Neural cell (in vitro differentiated cells): ENCODE results near the gene SLC39A7. TPM values are rescaled to one million over a fixed set of nuclear protein-coding genes. Genes with fewer than 3 reads are reported as not detected.

ENCODE experiments used
- H2AFZ ChIP-seq: fragments of 200-600, 300-800 bp; sonication (generic), shearing (Covaris generic); 2 replicates; pipeline ENCODE4 v1.6.0; 2014; ENCODE audit warnings: low read depth, mild to moderate bottlenecking, antibody characterized with exemption, low read length, moderate library complexity
- H3F3A ChIP-seq: fragments of 200-600 bp; shearing (Covaris generic); 2 replicates; pipeline ENCODE4 v1.6.1; 2016; ENCODE audit warnings: mild to moderate bottlenecking, moderate library complexity, mixed read lengths, antibody characterized with exemption, low read length; ENCODE audit not compliant: insufficient read depth, poor library complexity, severe bottlenecking
- H3K27ac ChIP-seq: fragments of 200-600, 300-800 bp; sonication (generic), shearing (Covaris generic); 2 replicates; pipeline ENCODE4 v1.5.1; 2014; ENCODE audit warnings: mild to moderate bottlenecking, low read length, moderate library complexity
- H3K27me3 ChIP-seq: fragments of 300-800, 200-600 bp; sonication (generic), shearing (Covaris generic); 2 replicates; pipeline ENCODE4 v1.6.0; 2014; ENCODE audit warnings: mild to moderate bottlenecking, low read depth, low read length, moderate library complexity; ENCODE audit not compliant: insufficient read depth
- H3K36me3 ChIP-seq: fragments of 300-800, 200-600 bp; sonication (generic), shearing (Covaris generic); 2 replicates; pipeline ENCODE4 v1.5.1; 2014; ENCODE audit warnings: mild to moderate bottlenecking, antibody characterized with exemption, low read length, moderate library complexity; ENCODE audit not compliant: insufficient read depth
- H3K4me2 ChIP-seq: fragments of 300-800, 200-600 bp; sonication (generic), shearing (Covaris generic); 2 replicates; pipeline ENCODE4 v1.6.0; 2014; ENCODE audit warnings: mild to moderate bottlenecking, low read length
- H3K4me3 ChIP-seq: fragments of 300-800, 200-600 bp; sonication (generic), shearing (Covaris generic); 2 replicates; pipeline ENCODE4 v1.5.1; 2014; ENCODE audit warnings: mild to moderate bottlenecking, low read length, moderate library complexity
- H3K79me2 ChIP-seq: fragments of 200-600 bp; shearing (Covaris generic); replicated peaks from 2 replicates; pipeline ENCODE4 v1.6.0; 2014; ENCODE audit warnings: mild to moderate bottlenecking, low read length, moderate library complexity; ENCODE audit not compliant: insufficient read depth
- H3K9ac ChIP-seq: fragments of 300-800, 200-600 bp; sonication (generic), shearing (Covaris generic); 2 replicates; pipeline ENCODE4 v1.6.1; 2016; ENCODE audit warnings: mild to moderate bottlenecking, low read length, mixed read lengths
- H3K9me2 ChIP-seq: fragments of 200-600 bp; shearing (Covaris generic); 2 replicates; pipeline ENCODE4 v1.6.1; 2016; ENCODE audit warnings: mild to moderate bottlenecking, low read length, mixed read lengths; ENCODE audit not compliant: insufficient read depth
- H3K9me3 ChIP-seq: fragments of 200-600, 300-800 bp; sonication (generic), shearing (Covaris generic); 2 replicates; pipeline ENCODE4 v1.6.1; 2016; ENCODE audit warnings: mild to moderate bottlenecking, mixed run types, low read length, moderate library complexity, mixed read lengths
- H4K20me1 ChIP-seq: fragments of 200-600 bp; shearing (Covaris generic); 2 replicates; pipeline ENCODE4 v1.6.1; 2016; ENCODE audit warnings: mild to moderate bottlenecking, mixed run types; ENCODE audit not compliant: insufficient read depth
- CTCF ChIP-seq: fragments of 450-650 bp; IDR thresholded peaks from 2 replicates; pipeline ENCODE4 v1.5.1; 2014; ENCODE audit warnings: antibody characterized with exemption, mild to moderate bottlenecking, moderate library complexity; ENCODE audit not compliant: poor library complexity, severe bottlenecking
- EP300 ChIP-seq: fragments of 450-650 bp; conservative IDR thresholded peaks from 2 replicates; pipeline ENCODE4 v1.6.1; 2014; ENCODE audit warnings: antibody characterized with exemption, mild to moderate bottlenecking, moderate library complexity; ENCODE audit not compliant: poor library complexity, severe bottlenecking
- EZH2 ChIP-seq: fragments of 200-600, 300-800 bp; shearing (Covaris generic), sonication (generic); IDR thresholded peaks from 2 replicates; pipeline ENCODE4 v1.6.1; 2014; ENCODE audit warnings: antibody characterized with exemption, low read length, borderline replicate concordance, mild to moderate bottlenecking; ENCODE audit not compliant: insufficient read depth, poor library complexity, severe bottlenecking
- MXI1 ChIP-seq: fragments of 450-650 bp; conservative IDR thresholded peaks from 2 replicates; pipeline ENCODE4 v1.6.1; 2014; ENCODE audit warnings: antibody characterized with exemption, mild to moderate bottlenecking; ENCODE audit not compliant: poor library complexity, severe bottlenecking
- POLR2AphosphoS5 ChIP-seq: IDR thresholded peaks from 2 replicates; pipeline ENCODE4 v1.6.1; 2012
- RAD21 ChIP-seq: fragments of 450-650 bp; conservative IDR thresholded peaks from 2 replicates; pipeline ENCODE4 v1.6.1; 2014; ENCODE audit warnings: antibody characterized with exemption, mild to moderate bottlenecking, moderate library complexity
- REST ChIP-seq: IDR thresholded peaks from 2 replicates; pipeline ENCODE4 v1.6.1; 2012; ENCODE audit warnings: borderline replicate concordance
- SMC3 ChIP-seq: fragments of 450-650 bp; conservative IDR thresholded peaks from 2 replicates; pipeline ENCODE4 v1.6.1; 2014; ENCODE audit warnings: antibody characterized with exemption, mild to moderate bottlenecking, moderate library complexity; ENCODE audit not compliant: poor library complexity
- TAF1 ChIP-seq: IDR thresholded peaks from 2 replicates; pipeline ENCODE4 v1.6.1; 2012; ENCODE audit warnings: low read depth
- polyA plus RNA-seq: library from polyadenylated mRNA; depleted of rRNA; stranded (reverse); fragments of >200 nt; gene quantifications from 2 replicates; pipeline ENCODE4 v1.2.3, GENCODE V29; 2014

Gene SLC39A7
- polyA plus RNA-seq, 1 donor from 2014 or later: 99.8 TPM

GRCh38 chr6:33185654-33186187 is 14.9 kb upstream of the SLC39A7 start:
- Histone ChIP-seq H3K36me3 (no peaks in the 10 kb centered on the region), H3K79me2 (no peaks in the 10 kb centered on the region), H4K20me1 (no peaks in the 10 kb centered on the region), H3K9me3 (no peaks in the 10 kb centered on the region), H2AFZ (no peak overlapping the region), H3K27me3 (no peaks in the 10 kb centered on the region), H3K4me2 (no peak overlapping the region), H3F3A (no peaks in the 10 kb centered on the region), H3K27ac (no peak overlapping the region), H3K9ac (no peak overlapping the region), H3K9me2 (no peaks in the 10 kb centered on the region), H3K4me3 (no peak overlapping the region)
- TF ChIP-seq EZH2 (no peak), CTCF (no peak), MXI1 (no peak), SMC3 (no peak), REST (no peak), TAF1 (no peak), RAD21 (no peak), EP300 (no peak), POLR2AphosphoS5 (no peak)

- Histone ChIP-seq H3K9me3 (no peaks in the 10 kb centered on the region), H4K20me1 (no peaks in the 10 kb centered on the region), H3K9me2 (no peaks in the 10 kb centered on the region)
Observed at GRCh38 chr6:33187809-33188208, 12.9 kb upstream of the SLC39A7 start.

More at GRCh38 chr6:33187809-33188208, 12.9 kb upstream of the SLC39A7 start:
- no peaks in the 10 kb centered on the region for H3K79me2 ChIP-seq
- no peaks in the 10 kb centered on the region for H3F3A ChIP-seq
- H3K27ac ChIP-seq: no peak overlapping the region
- H3K36me3 ChIP-seq: no peaks in the 10 kb centered on the region
- H2AFZ ChIP-seq: no peak overlapping the region
- H3K9ac ChIP-seq: no peak overlapping the region
- peaks cover 16% of the 10 kb centered on the region for H3K27me3 ChIP-seq
- TF ChIP-seq TAF1: no peak
- TF ChIP-seq CTCF: no peak
- H3K4me2 ChIP-seq: no peak overlapping the region
- no peak overlapping the region for H3K4me3 ChIP-seq
